Stimulated activated CD4-positive, alpha-beta T cell treated with anti-CD3 and anti-CD28 coated beads, Interleukin-4, amount 100 ng/mL, for 48 hours (primary cell): ENCODE measurements around the gene SPTBN4.

Experiments
- DNase-seq, 2 donors: peaks; one replicate each; pipeline ENCODE4 v3.0.0-alpha.2; 2020; ENCODE audit warnings: low read depth in 2 of 2

Gene SPTBN4

DNA sequence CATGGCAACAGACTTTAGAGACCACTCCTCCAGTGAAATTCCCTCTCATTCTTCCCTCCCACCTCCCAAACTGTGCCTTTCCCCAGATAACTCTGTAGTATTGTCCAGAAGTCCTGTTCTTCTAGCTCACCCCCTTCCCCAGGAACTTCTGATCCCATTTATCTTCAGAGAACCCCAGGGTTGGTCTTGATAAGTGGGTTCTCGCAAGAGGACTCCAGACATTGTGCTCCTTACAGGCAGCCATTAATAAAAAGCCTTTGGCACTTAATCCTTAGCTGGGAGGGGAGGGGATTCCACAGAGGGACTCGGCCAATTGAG lies 136.2 kb downstream of the SPTBN4 start:
- no peak for DNase-seq

DNA sequence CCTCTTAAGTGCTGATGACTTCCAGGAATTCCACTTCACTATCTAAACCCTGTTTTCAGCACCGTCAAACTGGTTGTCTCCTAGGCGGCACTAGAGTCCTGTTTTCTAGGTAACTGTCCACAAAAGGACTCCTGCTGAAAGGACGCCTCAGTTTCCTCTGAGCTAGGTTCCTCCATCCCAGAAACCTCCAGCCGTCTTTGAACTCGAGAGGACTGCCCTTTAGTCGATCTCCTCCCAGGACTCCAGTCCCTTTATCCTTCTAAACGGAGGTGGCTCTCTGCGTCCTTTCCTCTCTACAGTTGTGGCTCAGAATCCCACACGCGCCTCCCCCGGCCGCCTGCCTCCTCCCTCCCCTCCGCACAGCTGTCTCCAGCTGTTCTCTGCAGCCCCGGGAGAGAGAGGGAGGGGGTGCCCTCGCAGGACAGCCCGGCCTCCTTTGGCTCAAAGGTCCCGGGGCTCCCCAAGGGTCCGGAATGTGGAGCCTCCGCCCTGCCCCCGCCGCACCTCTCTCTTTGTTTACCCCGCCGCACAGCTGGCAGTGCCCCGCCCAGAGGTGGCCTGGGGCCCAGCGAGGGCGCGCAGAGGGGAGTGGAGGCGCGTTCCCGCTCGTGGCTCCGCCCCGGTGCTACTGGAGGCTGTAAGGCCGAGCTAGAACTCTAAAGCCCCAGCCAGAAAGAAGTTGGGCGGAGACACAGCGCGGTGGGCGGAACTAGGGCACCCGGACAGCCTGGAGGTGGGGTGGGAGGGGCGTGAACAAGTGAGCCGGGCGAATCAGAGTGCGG lies 136.8 kb downstream of the SPTBN4 start:
- peak; percentile 95 to 98 for DNase-seq

DNA sequence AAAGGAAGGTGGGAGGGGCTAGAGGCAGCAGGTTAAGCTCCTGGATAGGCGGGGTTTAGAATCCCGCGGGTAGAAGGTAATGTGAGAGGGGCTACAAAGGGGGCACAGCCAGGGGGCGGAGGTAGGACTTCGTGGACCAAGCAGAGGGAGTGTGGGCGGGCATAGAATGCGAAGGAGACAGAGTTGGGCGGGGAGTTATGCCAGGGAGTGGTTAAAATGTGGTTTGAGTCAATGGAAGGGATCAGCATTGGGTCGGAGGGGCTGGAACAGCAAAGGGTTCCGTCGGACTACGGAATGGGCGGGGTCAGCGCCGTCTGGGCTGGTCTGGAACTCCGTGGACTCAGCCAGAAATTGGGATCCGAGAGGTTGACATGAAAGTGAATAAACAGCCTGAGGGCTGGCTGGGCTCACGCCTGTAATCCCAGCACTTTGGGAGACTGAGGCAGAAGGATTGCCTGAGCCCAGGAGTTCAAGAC lies 137.4 kb downstream of the SPTBN4 start:
- DNase-seq = no peak

DNA sequence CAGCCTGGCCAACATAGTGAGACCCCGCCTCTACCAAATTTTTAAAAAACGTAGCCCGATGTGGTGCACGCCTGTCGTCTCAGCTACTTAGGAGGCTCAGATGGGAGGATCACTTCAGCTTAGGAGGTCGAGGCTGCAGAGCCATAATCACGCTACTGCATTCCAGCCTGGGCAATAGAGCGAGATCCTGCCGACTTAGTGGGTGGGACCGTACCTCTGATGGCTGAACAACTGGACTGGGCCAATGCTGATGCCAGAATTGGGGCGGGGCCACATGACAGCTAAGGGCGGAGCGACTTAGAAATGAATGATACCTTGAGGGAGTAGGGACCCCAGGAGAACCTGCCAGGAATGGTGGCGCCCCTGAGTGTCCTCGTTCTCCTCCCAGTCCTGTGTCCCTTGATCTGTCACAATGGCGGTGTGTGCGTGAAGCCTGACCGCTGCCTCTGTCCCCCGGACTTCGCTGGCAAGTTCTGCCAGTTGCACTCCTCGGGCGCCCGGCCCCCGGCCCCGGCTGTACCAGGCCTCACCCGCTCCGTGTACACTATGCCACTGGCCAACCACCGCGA lies 137.9 kb downstream of the SPTBN4 start:
- no peak for DNase-seq

DNA sequence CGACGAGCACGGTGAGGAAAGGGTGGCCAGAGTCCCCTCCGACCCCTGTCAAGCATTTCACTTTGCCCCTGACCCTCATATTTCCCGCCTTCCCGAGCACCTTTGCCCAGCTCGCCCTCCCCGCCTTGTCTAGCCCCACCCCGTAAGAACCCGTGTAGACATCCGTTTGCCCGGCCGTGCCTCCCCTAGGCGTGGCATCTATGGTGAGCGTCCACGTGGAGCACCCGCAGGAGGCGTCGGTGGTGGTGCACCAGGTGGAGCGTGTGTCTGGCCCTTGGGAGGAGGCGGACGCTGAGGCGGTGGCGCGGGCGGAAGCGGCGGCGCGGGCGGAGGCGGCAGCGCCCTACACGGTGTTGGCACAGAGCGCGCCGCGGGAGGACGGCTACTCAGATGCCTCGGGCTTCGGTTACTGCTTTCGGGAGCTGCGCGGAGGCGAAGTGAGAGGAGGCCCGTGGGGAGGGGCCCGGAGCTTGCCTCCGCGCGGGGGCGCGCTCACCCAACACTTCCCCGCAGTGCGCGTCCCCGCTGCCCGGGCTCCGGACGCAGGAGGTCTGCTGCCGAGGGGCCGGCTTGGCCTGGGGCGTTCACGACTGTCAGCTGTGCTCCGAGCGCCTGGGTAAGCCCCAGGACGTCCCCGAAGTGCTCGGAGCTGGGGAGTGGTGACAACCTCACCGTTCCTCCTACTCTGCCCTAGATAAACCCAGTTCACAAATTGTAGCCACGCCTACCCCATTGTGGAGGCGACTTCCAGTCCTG lies 138.6 kb downstream of the SPTBN4 start:
- peak in 1 of 2 donors; percentile 69 for DNase-seq

DNA sequence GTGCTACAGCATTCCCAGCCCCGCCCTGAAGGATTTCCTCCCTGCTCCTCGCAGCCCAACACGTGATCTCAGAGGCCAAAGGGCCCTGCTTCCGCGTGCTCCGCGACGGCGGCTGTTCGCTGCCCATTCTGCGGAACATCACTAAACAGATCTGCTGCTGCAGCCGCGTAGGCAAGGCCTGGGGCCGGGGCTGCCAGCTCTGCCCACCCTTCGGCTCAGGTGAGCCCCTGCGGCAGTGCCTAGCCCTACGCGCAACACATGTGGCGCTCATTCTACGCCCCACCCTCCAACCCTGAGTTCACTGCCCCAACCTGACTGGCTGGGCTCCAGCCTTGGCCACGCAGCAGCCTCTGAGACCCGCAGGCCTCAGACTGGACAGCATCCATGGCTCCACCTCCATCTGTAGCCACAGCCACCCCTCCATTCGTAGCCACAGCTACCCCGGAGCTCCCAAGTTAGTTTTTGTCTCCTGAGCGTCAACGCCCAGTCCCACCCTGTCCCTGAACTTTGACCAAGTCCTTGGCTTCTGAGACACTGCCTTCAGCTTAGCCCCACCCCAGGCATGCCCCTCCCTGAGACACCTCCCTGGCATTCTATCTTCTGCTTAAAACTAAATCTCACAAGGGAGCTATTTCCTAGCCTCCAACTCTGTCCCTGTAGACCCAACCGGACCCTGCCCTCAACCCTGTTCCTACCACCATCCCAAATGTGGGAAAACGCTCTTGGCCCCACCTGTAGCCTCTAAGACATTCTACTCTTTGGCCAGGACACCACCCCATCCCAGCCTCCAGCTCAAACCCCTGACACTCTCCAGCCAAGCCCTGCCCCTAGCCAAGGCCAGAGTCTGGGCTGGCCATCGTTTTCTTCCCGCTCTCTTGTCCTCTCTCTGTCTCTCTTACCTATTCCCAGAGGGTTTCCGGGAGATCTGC lies 140.8 kb downstream of the SPTBN4 start:
- DNase-seq = no peak

DNA sequence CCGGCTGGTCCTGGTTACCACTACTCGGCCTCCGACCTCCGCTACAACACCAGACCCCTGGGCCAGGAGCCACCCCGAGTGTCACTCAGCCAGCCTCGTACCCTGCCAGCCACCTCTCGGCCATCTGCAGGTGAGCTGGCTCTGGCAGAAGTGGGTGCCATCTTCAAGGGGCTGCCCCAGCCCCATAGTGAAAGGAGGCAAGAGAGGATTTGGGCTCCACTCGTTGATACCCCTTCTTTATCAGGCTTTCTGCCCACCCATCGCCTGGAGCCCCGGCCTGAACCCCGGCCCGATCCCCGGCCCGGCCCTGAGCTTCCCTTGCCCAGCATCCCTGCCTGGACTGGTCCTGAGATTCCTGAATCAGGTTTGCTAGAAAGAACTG lies 141.4 kb downstream of the SPTBN4 start:
- no peak for DNase-seq

DNA sequence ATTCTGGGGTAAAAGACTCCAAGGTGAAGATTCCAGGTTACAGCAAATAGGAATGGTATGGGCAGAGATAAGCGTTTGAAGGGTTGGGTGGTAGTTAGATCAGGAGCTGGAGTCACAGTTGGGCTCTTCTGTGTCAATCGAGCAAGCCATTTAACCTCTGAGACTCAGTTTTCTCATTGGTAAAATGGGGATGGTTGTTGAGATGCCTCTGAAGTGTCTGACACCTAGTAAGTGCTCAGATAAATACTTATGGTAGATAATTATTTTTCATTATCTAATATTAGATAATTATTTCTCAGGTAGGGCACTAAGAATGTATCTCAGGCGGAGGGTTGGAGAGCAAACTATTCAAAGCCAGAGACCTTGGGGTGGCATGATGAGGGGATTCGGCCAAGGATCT lies 142.2 kb downstream of the SPTBN4 start:
- DNase-seq = no peak

DNA sequence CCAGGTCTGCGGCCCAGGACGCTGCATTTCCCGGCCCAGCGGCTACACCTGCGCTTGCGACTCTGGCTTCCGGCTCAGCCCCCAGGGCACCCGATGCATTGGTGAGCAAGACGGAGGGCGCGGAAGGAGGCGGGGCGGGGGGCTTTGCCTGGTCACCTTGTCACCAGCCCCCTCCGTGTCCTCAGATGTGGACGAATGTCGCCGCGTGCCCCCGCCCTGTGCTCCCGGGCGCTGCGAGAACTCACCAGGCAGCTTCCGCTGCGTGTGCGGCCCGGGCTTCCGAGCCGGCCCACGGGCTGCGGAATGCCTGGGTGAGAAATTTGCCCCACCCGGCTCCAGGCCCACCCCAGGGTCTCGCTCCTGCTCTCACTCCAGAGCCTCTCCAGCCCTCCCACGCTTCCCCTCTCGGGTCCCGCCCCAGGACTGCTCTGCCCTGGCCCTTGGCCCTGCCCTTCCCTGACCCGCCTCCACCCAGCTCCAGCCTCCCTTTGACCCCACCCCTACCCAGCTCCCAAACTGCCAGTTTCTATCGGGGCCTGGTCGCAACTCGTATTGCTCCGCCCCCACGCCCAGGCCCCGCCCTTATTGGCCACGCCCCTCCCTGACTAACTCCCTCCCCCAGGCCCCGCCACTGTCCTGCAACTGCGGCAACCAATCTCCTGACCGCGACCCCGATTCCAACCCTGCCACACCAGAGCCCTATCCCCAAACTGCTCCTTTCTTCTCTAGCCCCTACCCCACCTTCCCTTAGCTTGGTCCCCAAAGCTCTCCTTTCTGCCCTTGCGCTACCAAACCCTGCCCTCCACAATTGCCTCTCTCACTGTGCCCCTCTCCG lies 143.0 kb downstream of the SPTBN4 start:
- DNase-seq = peak; percentile 93 to 97

DNA sequence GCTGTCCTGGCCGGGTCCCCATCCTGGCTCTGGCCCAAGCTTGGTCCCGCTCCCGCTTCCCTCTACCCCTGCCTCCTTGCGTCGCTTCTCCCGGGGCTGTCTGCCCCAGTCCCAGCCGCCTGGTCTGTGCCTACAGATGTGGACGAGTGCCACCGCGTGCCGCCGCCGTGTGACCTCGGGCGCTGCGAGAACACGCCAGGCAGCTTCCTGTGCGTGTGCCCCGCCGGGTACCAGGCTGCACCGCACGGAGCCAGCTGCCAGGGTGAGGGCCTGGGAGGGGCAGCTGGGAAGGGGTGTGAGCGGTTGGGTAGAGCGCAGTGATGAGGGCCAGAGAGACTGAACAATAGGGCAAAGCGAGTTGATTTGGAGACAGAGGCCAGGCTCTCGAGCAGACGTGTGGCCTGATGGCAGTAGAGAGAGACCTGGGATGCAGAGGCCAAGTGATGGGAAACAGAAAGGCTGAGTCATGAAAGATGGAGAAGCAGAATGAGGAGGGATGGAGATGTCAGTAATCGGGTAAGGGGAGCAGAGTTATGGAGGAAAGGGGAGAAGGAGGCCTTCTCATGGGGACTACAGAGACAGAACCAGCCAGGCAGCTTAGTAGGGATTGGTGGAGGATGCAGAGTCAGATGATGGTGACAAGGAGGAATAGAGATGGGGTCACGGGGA lies 143.7 kb downstream of the SPTBN4 start:
- no peak for DNase-seq

DNA sequence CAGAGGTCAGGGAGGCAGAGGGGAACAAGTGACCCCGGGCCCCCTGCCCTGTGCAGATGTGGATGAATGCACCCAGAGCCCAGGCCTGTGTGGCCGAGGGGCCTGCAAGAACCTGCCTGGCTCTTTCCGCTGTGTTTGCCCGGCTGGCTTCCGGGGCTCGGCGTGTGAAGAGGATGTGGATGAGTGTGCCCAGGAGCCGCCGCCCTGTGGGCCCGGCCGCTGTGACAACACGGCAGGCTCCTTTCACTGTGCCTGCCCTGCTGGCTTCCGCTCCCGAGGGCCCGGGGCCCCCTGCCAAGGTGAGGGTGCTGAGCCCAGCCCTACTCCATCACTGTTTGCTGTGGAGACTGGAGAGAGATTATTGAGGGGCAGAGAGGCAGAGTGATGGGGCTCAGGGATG lies 144.3 kb downstream of the SPTBN4 start:
- DNase-seq = no peak

DNA sequence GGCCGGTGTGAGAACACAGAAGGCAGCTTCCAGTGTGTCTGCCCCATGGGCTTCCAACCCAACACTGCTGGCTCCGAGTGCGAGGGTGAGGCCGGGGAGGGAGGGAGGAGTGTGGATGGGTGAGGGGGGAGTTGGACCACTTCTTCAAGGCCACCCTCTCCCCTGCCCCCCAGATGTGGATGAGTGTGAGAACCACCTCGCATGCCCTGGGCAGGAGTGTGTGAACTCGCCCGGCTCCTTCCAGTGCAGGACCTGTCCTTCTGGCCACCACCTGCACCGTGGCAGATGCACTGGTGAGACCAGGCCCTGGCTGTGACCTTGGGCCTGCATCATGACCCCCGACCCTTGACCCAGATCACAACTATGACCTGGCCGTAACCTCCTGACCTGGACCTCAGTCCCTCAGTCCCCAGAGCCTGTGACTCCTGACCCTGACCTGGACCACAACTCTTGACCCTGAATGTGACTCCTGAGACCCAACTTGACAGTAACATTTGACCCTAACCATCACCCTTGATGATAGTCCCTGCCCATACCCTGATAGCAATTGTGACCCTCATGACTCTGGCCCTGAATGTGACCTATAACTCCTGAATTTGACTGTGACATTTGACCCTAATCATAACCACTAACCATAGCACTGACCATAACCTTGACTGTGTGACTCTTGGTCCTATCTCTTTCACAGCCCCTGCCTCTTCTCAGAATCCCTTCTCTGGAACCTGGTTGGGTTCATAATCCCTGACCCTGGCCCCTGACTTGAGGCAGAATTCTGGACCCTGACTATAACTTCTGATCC lies 145.3 kb downstream of the SPTBN4 start:
- no peak for DNase-seq

DNA sequence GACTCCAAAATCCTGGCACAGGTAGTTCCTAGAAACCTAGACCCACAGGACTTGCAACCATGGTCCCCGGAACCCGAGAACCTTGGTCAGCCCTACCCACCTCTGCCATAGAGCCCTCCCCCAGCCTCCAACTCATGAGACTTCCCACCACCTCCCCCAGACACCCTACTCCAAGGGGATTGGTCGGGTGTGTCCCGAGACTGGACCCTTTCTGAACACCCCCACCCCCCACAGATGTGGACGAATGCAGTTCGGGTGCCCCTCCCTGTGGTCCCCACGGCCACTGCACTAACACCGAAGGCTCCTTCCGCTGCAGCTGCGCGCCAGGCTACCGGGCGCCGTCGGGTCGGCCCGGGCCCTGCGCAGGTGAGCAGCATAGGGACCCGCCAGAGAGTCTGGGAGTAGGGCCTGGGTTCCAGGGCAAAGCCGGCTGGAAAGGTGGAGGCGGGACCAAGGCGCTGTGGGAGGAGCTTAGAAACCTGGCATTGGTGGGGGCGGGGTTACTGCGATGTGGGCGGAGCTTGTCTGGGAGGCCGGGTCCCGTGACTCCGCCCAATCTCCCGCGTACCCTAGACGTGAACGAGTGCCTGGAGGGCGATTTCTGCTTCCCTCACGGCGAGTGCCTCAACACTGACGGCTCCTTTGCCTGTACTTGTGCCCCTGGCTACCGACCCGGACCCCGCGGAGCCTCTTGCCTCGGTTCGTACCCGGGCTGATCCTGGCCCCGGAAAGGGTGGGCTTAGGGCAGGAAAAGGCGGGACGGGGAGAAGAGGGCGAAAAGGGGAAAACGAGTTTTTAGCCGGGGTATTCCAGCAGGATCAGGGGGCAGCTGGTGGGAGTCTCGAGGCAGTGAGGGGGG lies 146.3 kb downstream of the SPTBN4 start:
- peak; percentile 80 to 93 for DNase-seq

DNA sequence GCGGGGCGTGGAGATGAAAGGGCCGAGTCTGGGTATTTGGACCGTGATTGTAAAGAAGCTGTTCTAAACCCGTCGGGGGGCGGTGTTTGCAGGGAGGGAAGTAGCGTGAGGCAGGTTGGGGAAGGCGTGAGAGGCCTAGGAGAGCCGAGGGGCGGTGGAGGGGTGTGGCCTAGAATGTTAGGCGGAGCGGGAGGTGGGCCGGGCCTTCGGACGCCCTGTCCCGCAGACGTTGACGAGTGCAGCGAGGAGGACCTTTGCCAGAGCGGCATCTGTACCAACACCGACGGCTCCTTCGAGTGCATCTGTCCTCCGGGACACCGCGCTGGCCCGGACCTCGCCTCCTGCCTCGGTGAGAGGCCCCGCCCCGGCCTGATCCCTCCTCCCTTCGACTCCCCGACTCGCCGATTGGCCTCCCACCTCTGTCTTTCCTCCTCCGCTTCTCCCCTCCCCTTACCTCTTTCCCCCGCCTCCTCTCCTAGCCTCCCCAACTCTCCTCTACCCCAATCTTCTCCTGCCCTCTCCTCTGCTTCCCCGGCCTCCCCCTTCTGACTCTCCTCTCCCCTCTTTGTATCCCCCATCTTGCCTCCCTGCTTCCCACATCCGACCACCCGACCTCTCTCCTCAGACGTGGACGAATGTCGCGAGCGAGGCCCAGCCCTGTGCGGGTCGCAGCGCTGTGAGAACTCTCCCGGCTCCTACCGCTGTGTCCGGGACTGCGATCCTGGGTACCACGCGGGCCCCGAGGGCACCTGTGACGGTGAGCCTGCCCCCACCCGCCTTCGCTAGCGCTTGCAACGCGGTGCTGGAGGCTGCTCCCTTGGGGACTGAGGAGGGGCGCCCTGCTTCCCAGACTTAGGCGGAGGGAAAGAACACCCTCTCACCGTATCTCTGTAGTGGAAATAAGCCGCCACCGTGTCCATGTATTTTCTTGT lies 147.2 kb downstream of the SPTBN4 start:
- peak; percentile 82 to 86 for DNase-seq

DNA sequence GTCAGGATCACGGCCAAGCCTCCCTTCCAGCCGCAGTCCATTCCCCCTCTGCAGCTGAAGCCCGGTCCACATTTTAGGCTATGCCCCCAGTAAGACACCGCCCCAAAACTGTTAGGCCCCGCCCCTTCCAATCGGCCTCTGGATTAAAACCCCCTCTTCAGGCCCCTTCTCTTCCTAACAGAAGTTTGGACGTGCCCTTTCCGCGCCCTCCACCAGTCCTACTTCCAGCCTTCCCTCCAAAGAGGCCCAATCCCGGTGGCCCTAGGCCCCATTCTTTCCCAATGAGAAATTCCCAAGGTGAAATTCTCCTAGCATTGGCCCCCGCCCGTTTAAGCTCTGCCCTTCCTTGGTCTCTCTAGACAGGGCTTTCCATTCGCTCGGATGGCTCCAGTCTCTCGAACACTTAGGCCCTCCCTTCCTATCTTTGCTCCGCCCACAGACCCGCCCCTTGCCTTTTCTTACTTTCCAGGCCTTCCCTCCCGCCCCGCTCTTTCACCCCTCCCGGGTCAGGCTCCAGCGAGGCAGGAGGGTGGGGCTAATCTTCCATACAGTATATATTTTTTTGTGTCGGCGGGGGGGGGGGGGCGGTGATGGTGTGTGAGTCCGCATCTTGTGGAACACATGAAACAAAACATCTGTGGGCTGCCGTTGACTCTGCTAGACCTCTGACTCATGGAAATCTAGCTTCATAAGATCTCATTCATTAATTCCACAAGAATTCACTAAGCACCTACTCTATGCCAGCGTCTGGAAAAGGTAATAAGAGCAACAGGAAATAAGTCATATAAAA lies 148.0 kb downstream of the SPTBN4 start:
- DNase-seq = peak; percentile 97

DNA sequence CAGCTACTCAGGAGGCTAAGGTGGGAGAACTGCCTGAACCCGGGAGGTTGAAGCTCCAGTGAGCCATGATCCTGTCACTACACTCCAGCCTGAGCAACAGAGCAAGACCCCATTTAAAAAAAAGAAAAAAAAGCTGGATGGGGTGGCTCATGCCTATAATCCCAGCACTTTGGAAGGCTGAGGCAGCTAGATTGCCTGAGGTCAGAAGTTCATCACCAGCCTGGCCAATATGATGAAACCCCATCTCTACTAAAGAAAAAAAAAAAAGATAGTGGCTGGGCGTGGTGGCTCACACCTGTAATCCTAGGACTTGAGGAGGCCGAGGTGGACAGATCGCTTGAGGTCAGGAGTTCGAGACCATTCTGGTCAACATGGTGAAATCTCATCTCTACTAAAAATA lies 149.4 kb downstream of the SPTBN4 start:
- no peak for DNase-seq

DNA sequence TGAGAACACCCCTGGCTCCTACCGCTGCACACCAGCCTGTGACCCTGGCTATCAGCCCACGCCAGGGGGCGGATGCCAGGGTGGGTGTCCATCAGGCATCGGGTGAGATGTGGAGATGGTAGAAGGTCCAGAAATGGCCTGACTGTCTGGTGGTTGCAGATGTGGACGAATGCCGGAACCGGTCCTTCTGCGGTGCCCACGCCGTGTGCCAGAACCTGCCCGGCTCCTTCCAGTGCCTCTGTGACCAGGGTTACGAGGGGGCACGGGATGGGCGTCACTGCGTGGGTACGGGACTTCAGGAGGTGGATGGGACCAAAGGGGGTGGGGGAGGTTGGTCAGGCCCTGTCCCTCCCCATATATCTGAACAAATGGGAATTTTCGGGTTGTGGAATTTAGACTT lies 150.1 kb downstream of the SPTBN4 start:
- DNase-seq = no peak
